CD14-positive monocyte (primary cell): ENCODE results near the gene ZBTB38. TPM values are rescaled to one million over a fixed set of nuclear protein-coding genes. Genes with fewer than 3 reads are reported as not detected.

Source experiments
- DNase-seq, 3 donors: peaks; one replicate each; pipeline ENCODE4 v3.0.0-alpha.2; 2011 to 2022
- H2AFZ ChIP-seq: 2 replicates; pipeline ENCODE4 v1.6.0; 2012; ENCODE audit warnings: mild to moderate bottlenecking, low read depth, low read length, inconsistent platforms; ENCODE audit not compliant: insufficient read depth, poor library complexity, severe bottlenecking
- H3K27ac ChIP-seq, 2 donors: 1 replicate in 1 of 2; 2 replicates in 1 of 2; pipeline ENCODE4 v1.5.1; 2012 to 2013; ENCODE audit warnings: low read length in 2 of 2, control low read depth in 1 of 2, inconsistent platforms in 1 of 2, low read depth in 1 of 2, mild to moderate bottlenecking in 1 of 2
- H3K27me3 ChIP-seq, 2 donors: one replicate each; pipeline versions ENCODE4 v1.6.0 to v1.6.1; 2011 to 2013; ENCODE audit warnings: low read length in 2 of 2; ENCODE audit not compliant: control insufficient read depth in 2 of 2, insufficient read depth in 2 of 2
- H3K36me3 ChIP-seq, 2 donors: replicated peaks in 1 of 2; 1 replicate in 1 of 2; 2 replicates in 1 of 2; pipeline versions ENCODE4 v1.5.1 to v1.6.1; 2012 to 2013; ENCODE audit warnings: low read length in 2 of 2, control low read depth in 1 of 2, inconsistent platforms in 1 of 2, mild to moderate bottlenecking in 1 of 2; ENCODE audit not compliant: insufficient read depth in 2 of 2, control insufficient read depth in 1 of 2
- H3K4me1 ChIP-seq, 2 donors: 1 replicate in 1 of 2; 2 replicates in 1 of 2; pipeline versions ENCODE4 v1.5.1 to v1.6.1; 2012 to 2013; ENCODE audit warnings: low read length in 2 of 2, control low read depth in 1 of 2, inconsistent platforms in 1 of 2, mild to moderate bottlenecking in 1 of 2, moderate library complexity in 1 of 2; ENCODE audit not compliant: insufficient read depth in 2 of 2, control insufficient read depth in 1 of 2
- H3K4me2 ChIP-seq: replicated peaks from 2 replicates; pipeline ENCODE3; 2012; ENCODE audit warnings: low read length, moderate library complexity, mild to moderate bottlenecking; ENCODE audit not compliant: poor library complexity, severe bottlenecking; ENCODE audit errors: extremely low read depth
- H3K4me3 ChIP-seq, 3 experiments: fragments of 200-600 bp in 1 of 3; sonication (generic) in 1 of 3; replicated peaks in 1 of 3; 1 replicate in 2 of 3; 2 replicates in 1 of 3; pipeline ENCODE4 v1.5.1; 2011 to 2013; ENCODE audit warnings: low read length in 3 of 3, mild to moderate bottlenecking in 3 of 3, control low read depth in 2 of 3, low read depth in 2 of 3, inconsistent platforms in 1 of 3, moderate library complexity in 1 of 3
- H3K79me2 ChIP-seq: 2 replicates; pipeline ENCODE4 v1.6.0; 2012; ENCODE audit warnings: mild to moderate bottlenecking, control low read depth, inconsistent platforms, low read length, moderate library complexity; ENCODE audit not compliant: insufficient read depth
- H3K9ac ChIP-seq: 2 replicates; pipeline ENCODE4 v1.6.0; 2017; ENCODE audit warnings: low read length, mild to moderate bottlenecking; ENCODE audit not compliant: insufficient read depth, poor library complexity, severe bottlenecking
- H3K9me3 ChIP-seq, 2 donors: replicated peaks in 1 of 2; 1 replicate in 1 of 2; 2 replicates in 1 of 2; pipeline versions ENCODE4 v1.5.1 to v1.6.1; 2012 to 2013; ENCODE audit warnings: low read length in 2 of 2, control low read depth in 1 of 2; ENCODE audit not compliant: control insufficient read depth in 1 of 2, insufficient read depth in 1 of 2
- H4K20me1 ChIP-seq: 2 replicates; pipeline ENCODE4 v1.6.0; 2012; ENCODE audit warnings: mild to moderate bottlenecking, low read length, control low read depth, moderate library complexity; ENCODE audit not compliant: insufficient read depth
- H3K27ac Mint-ChIP-seq, 7 donors: one replicate each; pipeline ENCODE4 v1.8.0; 2020; ENCODE audit warnings: mild to moderate bottlenecking in 7 of 7, mixed read lengths in 7 of 7, moderate library complexity in 6 of 7, inconsistent platforms in 2 of 7
- H3K27me3 Mint-ChIP-seq, 3 donors: one replicate each; pipeline ENCODE4 v1.8.0; 2021 to 2022; ENCODE audit warnings: low read depth in 3 of 3, mild to moderate bottlenecking in 3 of 3, mixed read lengths in 3 of 3, moderate library complexity in 3 of 3, inconsistent platforms in 1 of 3
- H3K36me3 Mint-ChIP-seq, 2 donors: one replicate each; pipeline ENCODE4 v1.8.0; 2020; ENCODE audit warnings: mixed read lengths in 2 of 2, inconsistent platforms in 1 of 2, mild to moderate bottlenecking in 1 of 2
- H3K4me1 Mint-ChIP-seq: one replicate; pipeline ENCODE4 v1.8.0; 2020; ENCODE audit warnings: mild to moderate bottlenecking, mixed read lengths
- H3K4me3 Mint-ChIP-seq, 2 donors: one replicate each; pipeline ENCODE4 v1.8.0; 2020; ENCODE audit warnings: mild to moderate bottlenecking in 2 of 2, mixed read lengths in 2 of 2, moderate library complexity in 1 of 2
- H3K9me3 Mint-ChIP-seq, 7 donors: one replicate each; pipeline ENCODE4 v1.8.0; 2020 to 2022; ENCODE audit warnings: mixed read lengths in 7 of 7, mild to moderate bottlenecking in 6 of 7, moderate library complexity in 6 of 7, inconsistent platforms in 2 of 7
- WGBS: methylation state at CpG from one replicate; pipeline ENCODE4 v1.1.5; 2013; ENCODE audit warnings: missing lambda C conversion rate; ENCODE audit not compliant: insufficient coverage; 5-methylcytosine and 5-hydroxymethylcytosine counted together
- intact Hi-C, 2 donors: fragments of 100-400 bp; cut with micrococcal nuclease; formaldehyde crosslinking; loops; one replicate each; pipeline versions ENCODE4 v1.15.0 to v1.15.1; 2023
- polyA plus RNA-seq, 3 donors: library from polyadenylated mRNA; depleted of rRNA in 1 of 3; unstranded in 2 of 3; stranded (reverse) in 1 of 3; fragments of 300-500 nt in 2 of 3; fragments of >200 nt in 1 of 3; fragmentation: Illumina TruSeq in 2 of 3; gene quantifications; 1 replicate in 2 of 3; 2 replicates in 1 of 3; pipeline ENCODE4 v1.2.3, GENCODE V29; 2012 to 2021
- TF ChIP-seq, protein P1 (sequence below): fragments of 200-600 bp; IDR thresholded peaks from one replicate; pipeline ENCODE4 v1.8.0; 2022; ENCODE audit warnings: antibody characterized with exemption, mild to moderate bottlenecking

The ZBTB38 gene
- polyA plus RNA-seq, 3 donors = 3.9 to 28.5 (median 19.0) TPM

DNA sequence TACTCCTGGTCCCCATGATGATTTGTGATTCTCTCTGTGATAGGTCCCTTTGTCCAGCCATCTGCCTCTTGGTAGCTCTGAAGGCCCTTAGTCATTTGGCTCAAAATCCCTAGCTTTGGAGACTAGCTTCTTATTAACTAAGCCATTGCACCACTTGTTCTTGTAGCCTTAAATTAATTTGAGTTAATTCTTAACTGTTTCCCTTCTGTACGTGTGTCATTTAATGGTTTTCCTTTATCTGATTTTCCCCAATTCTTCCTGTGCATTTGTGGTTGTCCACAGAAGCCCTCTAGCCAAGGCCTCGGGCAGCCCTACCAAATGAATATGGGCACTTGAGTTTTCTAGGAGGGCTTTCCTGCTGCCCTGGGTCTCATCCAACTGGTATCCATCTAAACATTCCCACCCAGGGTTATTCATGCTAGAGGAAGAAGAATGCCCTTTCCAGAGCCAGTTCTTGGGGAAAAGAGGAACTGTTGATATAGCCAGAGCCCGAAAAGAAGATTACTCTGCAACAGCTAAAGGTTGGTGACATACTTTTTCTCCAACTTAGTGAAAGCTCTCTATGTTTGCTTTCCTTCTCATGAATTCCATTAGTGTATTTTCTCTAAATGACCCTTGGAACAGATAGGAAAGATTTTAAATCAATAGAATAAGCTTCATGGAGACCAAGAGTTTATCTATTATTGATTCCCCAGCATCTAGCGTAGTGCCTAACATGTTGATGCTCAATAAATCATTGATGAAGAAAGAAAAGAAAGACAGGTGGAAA is 44.2 kb upstream of the ZBTB38 start:
- WGBS = no CpG with 5 or more reads among the region's 4 CpGs
- Histone ChIP-seq H2AFZ (no peak overlapping the region), H3K9ac (no peak overlapping the region), H4K20me1 (no peaks in the 10 kb centered on the region), H3K4me2 (no peak overlapping the region), H3K36me3 (no peaks in the 10 kb centered on the region), H3K27ac (no peak overlapping the region), H3K4me1 (no peaks in the 10 kb centered on the region), H3K27me3 (no peaks in the 10 kb centered on the region), H3K9me3 (no peaks in the 10 kb centered on the region), H3K4me3 (no peak overlapping the region), H3K79me2 (no peaks in the 10 kb centered on the region)
- H3K27me3 Mint-ChIP-seq = no peaks in the 10 kb centered on the region
- H3K9me3 Mint-ChIP-seq = peaks cover 0 to 4% (median 0%) of the 10 kb centered on the region in 7 donors
- H3K36me3 Mint-ChIP-seq = no peaks in the 10 kb centered on the region
- intact Hi-C loops = no loop called here
- H3K4me1 Mint-ChIP-seq = peaks cover 3% of the 10 kb centered on the region
- DNase-seq = no peak
- TF ChIP-seq, protein P1, sequence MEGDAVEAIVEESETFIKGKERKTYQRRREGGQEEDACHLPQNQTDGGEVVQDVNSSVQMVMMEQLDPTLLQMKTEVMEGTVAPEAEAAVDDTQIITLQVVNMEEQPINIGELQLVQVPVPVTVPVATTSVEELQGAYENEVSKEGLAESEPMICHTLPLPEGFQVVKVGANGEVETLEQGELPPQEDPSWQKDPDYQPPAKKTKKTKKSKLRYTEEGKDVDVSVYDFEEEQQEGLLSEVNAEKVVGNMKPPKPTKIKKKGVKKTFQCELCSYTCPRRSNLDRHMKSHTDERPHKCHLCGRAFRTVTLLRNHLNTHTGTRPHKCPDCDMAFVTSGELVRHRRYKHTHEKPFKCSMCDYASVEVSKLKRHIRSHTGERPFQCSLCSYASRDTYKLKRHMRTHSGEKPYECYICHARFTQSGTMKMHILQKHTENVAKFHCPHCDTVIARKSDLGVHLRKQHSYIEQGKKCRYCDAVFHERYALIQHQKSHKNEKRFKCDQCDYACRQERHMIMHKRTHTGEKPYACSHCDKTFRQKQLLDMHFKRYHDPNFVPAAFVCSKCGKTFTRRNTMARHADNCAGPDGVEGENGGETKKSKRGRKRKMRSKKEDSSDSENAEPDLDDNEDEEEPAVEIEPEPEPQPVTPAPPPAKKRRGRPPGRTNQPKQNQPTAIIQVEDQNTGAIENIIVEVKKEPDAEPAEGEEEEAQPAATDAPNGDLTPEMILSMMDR = no peak
- H3K4me3 Mint-ChIP-seq = no peak overlapping the region
- no peak overlapping the region for H3K27ac Mint-ChIP-seq

DNA sequence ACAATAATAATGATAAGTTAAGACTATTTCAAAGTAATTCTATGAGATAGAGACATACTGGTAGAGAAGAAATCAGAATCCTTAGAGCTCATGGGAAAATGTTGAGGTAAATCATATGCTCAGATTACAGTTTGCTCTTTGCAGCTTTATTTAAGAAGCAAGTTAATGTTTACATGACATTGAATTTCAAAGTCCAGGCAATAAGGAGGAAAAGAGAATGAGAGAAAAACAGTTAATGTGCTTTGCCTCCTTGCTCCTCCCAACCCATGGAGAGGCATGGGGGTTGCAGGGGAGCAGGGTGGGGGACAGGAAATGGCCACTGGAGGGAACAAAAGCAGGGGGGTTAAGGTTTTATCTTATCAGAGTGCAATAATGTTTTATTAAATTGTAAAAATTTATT is 42.2 kb upstream of the ZBTB38 start:
- Histone ChIP-seq H3K9ac (no peak overlapping the region), H3K27ac (no peak overlapping the region), H3K4me2 (no peak overlapping the region), H4K20me1 (no peaks in the 10 kb centered on the region), H3K9me3 (no peaks in the 10 kb centered on the region), H3K36me3 (no peaks in the 10 kb centered on the region), H2AFZ (no peak overlapping the region), H3K27me3 (no peaks in the 10 kb centered on the region), H3K4me1 (no peaks in the 10 kb centered on the region), H3K4me3 (no peak overlapping the region), H3K79me2 (no peaks in the 10 kb centered on the region)
- H3K9me3 Mint-ChIP-seq = no peaks in the 10 kb centered on the region
- no peak overlapping the region for H3K4me3 Mint-ChIP-seq
- H3K27me3 Mint-ChIP-seq = no peaks in the 10 kb centered on the region
- DNase-seq = no peak
- H3K4me1 Mint-ChIP-seq = no peaks in the 10 kb centered on the region
- intact Hi-C loops = no loop called here
- H3K27ac Mint-ChIP-seq = no peak overlapping the region
- TF ChIP-seq, protein P1 = no peak
- no peaks in the 10 kb centered on the region for H3K36me3 Mint-ChIP-seq
